OCI-LY7 (cell line): ENCODE data around the gene ADGRF1. TPM values are rescaled to one million over a fixed set of nuclear protein-coding genes. Genes with fewer than 3 reads are reported as not detected.

Source experiments
- BruUV-seq: library from RNA; stranded (reverse); fragments of 400-500 nt; replicated peaks from 2 replicates; lab custom pipeline; 2021; lab: Mats Ljungman, UMichigan
- CTCF ChIA-PET: fragments of 300-600 bp; sonication (Branson Sonifier 250); formaldehyde crosslinking; loops from one replicate; lab custom pipeline; 2022; ENCODE audit warnings: antibody characterized with exemption; ENCODE audit not compliant: unreplicated experiment; lab: Charles Lee
- POLR2A ChIA-PET: fragments of 300-600 bp; sonication (Branson Sonifier 250); formaldehyde crosslinking; loops from one replicate; lab custom pipeline; 2022; ENCODE audit warnings: antibody characterized with exemption; lab: Charles Lee
- DNase-seq: peaks from one replicate; pipeline ENCODE4 v3.0.0-alpha.2; 2015; ENCODE audit warnings: low spot score
- H2AFZ ChIP-seq: fragments of 200-600 bp; sonication (generic), shearing (Covaris generic); 2 replicates; pipeline ENCODE4 v1.6.1; 2014; ENCODE audit warnings: mild to moderate bottlenecking, antibody characterized with exemption, low read length, moderate library complexity
- H3K27ac ChIP-seq: fragments of 200-600 bp; sonication (generic); 2 replicates; pipeline ENCODE4 v1.5.1; 2014; ENCODE audit warnings: mixed run types, low read depth, mild to moderate bottlenecking, moderate library complexity, low read length, inconsistent platforms; ENCODE audit not compliant: poor library complexity, severe bottlenecking
- H3K36me3 ChIP-seq: fragments of 200-600 bp; sonication (generic); 2 replicates; pipeline ENCODE4 v1.6.1; 2014; ENCODE audit warnings: mild to moderate bottlenecking, antibody characterized with exemption, low read length, moderate library complexity, mixed read lengths; ENCODE audit not compliant: insufficient read depth
- H3K4me1 ChIP-seq: fragments of 200-600 bp; sonication (generic); 2 replicates; pipeline ENCODE4 v1.5.1; 2014; ENCODE audit warnings: mild to moderate bottlenecking, low read length; ENCODE audit not compliant: insufficient read depth, poor library complexity, severe bottlenecking
- H3K4me2 ChIP-seq: fragments of 200-600 bp; sonication (generic); 2 replicates; pipeline ENCODE4 v1.6.1; 2014; ENCODE audit warnings: mild to moderate bottlenecking, low read length
- H3K4me3 ChIP-seq: fragments of 200-600 bp; sonication (generic); 2 replicates; pipeline ENCODE4 v1.5.1; 2014; ENCODE audit warnings: mild to moderate bottlenecking, low read depth, low read length; ENCODE audit not compliant: poor library complexity, severe bottlenecking
- H3K79me2 ChIP-seq: fragments of 200-600 bp; sonication (generic); 2 replicates; pipeline ENCODE4 v1.6.1; 2016; ENCODE audit warnings: low read depth, mild to moderate bottlenecking, low read length, moderate library complexity, mixed read lengths; ENCODE audit not compliant: insufficient read depth
- H3K9me2 ChIP-seq: fragments of 200-600 bp; sonication (generic); 2 replicates; pipeline ENCODE4 v1.6.1; 2016; ENCODE audit warnings: mild to moderate bottlenecking, low read length, mixed read lengths; ENCODE audit not compliant: insufficient read depth
- H3K9me3 ChIP-seq: fragments of 200-600 bp; sonication (generic); 2 replicates; pipeline ENCODE4 v1.6.1; 2014; ENCODE audit warnings: mild to moderate bottlenecking, mixed run types, low read length, mixed read lengths
- H4K20me1 ChIP-seq: fragments of 200-600 bp; sonication (generic); 2 replicates; pipeline ENCODE4 v1.6.1; 2014; ENCODE audit warnings: mild to moderate bottlenecking, antibody characterized with exemption, low read length, moderate library complexity, mixed read lengths; ENCODE audit not compliant: insufficient read depth
- EZH2phosphoT487 ChIP-seq: fragments of 200-600 bp; sonication (generic); IDR thresholded peaks from 2 replicates; pipeline ENCODE4 v1.6.1; 2018; ENCODE audit warnings: low read depth, borderline replicate concordance, mild to moderate bottlenecking, mixed run types, antibody characterized with exemption, low read length, moderate library complexity, mixed read lengths
- intact Hi-C: fragments of 100-400 bp; cut with micrococcal nuclease; formaldehyde crosslinking; loops from one replicate; pipeline ENCODE4 v1.10.0; 2022; ENCODE audit not compliant: unreplicated experiment
- total RNA-seq, 2 experiments: library from RNA; depleted of rRNA in 1 of 2; stranded (reverse); fragments of >200 nt in 1 of 2; shearing (Covaris generic) in 1 of 2; gene quantifications; 2 replicates each; pipeline ENCODE4 v1.2.3, GENCODE V29; 2014 to 2022
- TF ChIP-seq, protein P1 (sequence below): fragments of 200-600 bp; sonication (generic); conservative IDR thresholded peaks from 2 replicates; pipeline ENCODE4 v1.5.1; 2014; ENCODE audit warnings: mild to moderate bottlenecking, antibody characterized with exemption, low read length, moderate library complexity, mixed read lengths

The ADGRF1 gene
- total RNA-seq, 2 experiments from 2014 or later: not detected

DNA sequence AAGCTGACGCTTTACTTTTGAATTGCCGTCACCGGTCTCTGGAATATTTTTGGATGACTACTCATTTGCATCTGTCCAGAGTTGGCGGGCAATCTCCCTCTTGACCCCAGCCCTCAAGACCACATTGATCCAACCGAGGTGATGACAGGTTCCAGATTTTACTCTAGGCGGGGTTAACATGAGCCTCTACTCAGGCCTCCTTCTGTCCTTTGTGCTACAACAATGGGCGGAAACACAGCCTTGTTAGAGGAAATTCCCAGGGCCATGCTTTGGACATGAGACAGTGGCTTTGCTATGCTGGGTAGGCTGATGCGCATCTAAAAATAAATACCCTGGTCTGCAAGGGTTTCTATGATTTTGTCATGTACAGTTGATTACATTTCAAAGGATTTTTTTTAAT lies 93.4 kb downstream of the ADGRF1 start:
- no TSS peak for BruUV-seq
- H4K20me1 ChIP-seq: no peaks in the 10 kb centered on the region

More for the DNA sequence above, 93.4 kb downstream of the ADGRF1 start:
- intact Hi-C loops: no loop called here
- no peaks in the 10 kb centered on the region for H3K36me3 ChIP-seq
- H3K4me2 ChIP-seq: no peak overlapping the region
- ChIA-PET POLR2A (interaction anchor here (0.5 kb wide), 1 partner anchor 28 kb away, joined by 3 read pairs; no protein-coding TSS in a partner anchor), CTCF (interaction anchor here (0.5 kb wide), 1 partner anchor 10 kb away, joined by 6 read pairs; no protein-coding TSS in a partner anchor)
- H3K4me1 ChIP-seq: no peaks in the 10 kb centered on the region
- H3K27ac ChIP-seq: no peak overlapping the region
- no peak for DNase-seq
- TF ChIP-seq, protein P1, sequence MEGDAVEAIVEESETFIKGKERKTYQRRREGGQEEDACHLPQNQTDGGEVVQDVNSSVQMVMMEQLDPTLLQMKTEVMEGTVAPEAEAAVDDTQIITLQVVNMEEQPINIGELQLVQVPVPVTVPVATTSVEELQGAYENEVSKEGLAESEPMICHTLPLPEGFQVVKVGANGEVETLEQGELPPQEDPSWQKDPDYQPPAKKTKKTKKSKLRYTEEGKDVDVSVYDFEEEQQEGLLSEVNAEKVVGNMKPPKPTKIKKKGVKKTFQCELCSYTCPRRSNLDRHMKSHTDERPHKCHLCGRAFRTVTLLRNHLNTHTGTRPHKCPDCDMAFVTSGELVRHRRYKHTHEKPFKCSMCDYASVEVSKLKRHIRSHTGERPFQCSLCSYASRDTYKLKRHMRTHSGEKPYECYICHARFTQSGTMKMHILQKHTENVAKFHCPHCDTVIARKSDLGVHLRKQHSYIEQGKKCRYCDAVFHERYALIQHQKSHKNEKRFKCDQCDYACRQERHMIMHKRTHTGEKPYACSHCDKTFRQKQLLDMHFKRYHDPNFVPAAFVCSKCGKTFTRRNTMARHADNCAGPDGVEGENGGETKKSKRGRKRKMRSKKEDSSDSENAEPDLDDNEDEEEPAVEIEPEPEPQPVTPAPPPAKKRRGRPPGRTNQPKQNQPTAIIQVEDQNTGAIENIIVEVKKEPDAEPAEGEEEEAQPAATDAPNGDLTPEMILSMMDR: no peak
- TF ChIP-seq EZH2phosphoT487: no peak
- no peak overlapping the region for H3K4me3 ChIP-seq
- H2AFZ ChIP-seq: no peak overlapping the region
- no peaks in the 10 kb centered on the region for H3K9me2 ChIP-seq
- H3K79me2 ChIP-seq: no peaks in the 10 kb centered on the region
- H3K9me3 ChIP-seq: no peaks in the 10 kb centered on the region

Other genes starting within 250 kb of the ADGRF1 start
- gene MEP1A, start 248.9 kb downstream of the ADGRF1 start, total RNA-seq (2014; rRNA removed; shearing (Covaris generic)): not detected in 2 replicates
- not detected in 2 replicates for gene MEP1A, start 248.9 kb downstream of the ADGRF1 start, total RNA-seq (2022)
- not detected in 2 replicates for gene ADGRF5, start 120.4 kb downstream of the ADGRF1 start, total RNA-seq (2014; rRNA removed; shearing (Covaris generic))
- not detected in 2 replicates for gene ADGRF5, start 120.4 kb downstream of the ADGRF1 start, total RNA-seq (2022)